ENCODE results near the gene TSKU.

TSKU gene, protein sequence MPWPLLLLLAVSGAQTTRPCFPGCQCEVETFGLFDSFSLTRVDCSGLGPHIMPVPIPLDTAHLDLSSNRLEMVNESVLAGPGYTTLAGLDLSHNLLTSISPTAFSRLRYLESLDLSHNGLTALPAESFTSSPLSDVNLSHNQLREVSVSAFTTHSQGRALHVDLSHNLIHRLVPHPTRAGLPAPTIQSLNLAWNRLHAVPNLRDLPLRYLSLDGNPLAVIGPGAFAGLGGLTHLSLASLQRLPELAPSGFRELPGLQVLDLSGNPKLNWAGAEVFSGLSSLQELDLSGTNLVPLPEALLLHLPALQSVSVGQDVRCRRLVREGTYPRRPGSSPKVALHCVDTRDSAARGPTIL

DNA sequence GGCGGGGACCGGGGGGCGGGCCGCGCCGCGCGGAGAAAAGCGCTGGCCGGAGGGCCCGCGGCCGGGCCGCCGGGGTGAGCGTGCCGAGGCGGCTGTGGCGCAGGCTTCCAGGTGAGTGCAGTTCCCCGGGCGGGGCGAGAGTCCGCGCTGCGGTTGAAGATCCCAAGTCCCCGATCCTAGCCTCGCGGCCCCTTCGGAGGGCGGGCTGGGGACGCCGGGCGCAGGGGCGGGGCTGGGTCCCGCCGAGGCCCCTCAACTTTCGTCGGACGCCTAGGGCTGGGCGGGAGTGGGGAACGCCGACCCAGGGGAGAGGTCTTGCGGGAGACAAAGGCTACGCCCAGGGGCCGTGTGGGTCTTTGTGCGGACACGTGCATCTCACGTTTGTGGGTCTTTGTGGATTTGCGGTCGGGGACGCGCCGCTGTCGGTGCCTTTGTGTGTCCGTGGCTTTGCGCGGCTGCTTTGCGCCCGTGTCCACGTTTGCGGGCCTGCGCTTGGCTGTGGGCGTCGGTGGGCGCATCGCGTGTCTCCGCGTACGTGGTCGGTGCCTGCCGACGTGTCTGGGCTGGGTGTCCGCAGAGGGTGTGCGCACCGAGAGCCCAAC, at the start of gene TSKU:
TSKU (plus strand) TSS at position 63 of the 602 bp plus-strand sequence. CDS start 12,261 bp downstream, outside the sequence.
- no peak for DNase-seq

- peak in 1 of 2 donors; percentile 21 for DNase-seq
Measured at GRCh38 chr11:76733906-76734305, 49.2 kb upstream of the TSKU start.

DNA sequence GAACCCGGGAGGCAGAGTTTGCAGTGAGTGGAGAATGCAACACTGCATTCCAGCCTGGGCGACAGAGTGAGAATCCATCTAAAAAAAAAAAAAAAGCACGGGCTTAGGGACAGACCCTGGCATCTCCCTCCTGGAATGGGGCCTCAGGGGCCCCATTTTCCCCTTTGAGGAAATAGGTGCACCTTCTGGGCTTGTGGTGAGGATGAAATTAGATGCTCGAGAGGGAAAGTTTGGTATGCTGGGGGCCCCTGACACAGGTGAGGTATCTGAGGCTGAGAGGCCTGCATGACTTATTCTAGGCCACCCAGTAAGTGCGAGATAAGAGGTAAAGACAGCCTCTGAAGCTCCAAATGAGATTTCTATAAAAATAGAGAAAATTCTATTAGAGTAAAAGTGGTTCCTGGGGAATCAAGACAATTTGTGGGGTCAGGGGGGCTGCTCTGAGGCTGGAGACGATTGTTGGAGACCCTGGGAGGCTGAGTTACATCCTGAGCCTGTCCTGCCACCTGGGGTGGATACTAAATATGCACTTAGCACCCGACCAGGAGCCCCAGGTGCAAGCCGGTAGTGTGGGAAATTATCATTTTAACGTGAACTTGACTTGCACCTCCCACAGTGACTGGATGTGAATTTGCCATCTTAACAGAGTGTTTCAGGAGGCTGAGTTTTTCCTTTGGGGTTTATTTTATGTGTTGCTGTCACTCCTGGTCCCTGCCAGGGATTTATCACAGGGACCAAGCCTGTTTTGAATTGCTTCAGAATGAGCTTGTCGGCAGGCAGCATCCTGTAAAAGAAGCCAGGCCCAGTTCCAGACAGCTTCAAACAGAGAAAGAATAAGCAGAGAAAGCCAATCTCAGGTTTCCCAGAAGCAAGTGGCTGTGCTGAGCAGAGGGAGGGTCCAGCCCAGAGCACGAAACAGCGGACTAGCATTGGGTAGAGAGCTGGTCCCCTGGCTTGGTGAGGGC, 48.4 kb upstream of the TSKU start:
- no peak for DNase-seq

GRCh38 chr11:76735841-76736240, 47.3 kb upstream of the TSKU start:
- no peak for DNase-seq

DNA sequence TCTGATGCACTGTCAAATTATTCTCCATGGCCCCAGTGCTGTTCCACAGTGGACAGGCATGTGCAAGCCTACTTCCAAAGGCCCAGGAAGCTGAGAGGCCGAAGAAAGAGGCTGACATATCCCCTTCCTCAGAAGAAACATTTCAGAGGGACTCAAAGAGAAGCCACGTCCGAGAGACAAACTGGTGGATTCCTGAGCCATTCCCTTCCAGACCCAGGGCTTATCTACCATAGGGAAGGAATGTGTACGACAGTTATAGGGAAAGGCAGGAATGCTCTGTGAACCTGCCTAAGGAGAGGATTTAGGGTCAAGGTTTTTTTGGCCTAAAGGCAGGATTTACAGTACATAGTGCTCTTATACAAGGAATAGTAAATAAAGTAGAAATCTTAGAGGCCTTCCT, 46.9 kb upstream of the TSKU start:
- no peak for DNase-seq

DNA sequence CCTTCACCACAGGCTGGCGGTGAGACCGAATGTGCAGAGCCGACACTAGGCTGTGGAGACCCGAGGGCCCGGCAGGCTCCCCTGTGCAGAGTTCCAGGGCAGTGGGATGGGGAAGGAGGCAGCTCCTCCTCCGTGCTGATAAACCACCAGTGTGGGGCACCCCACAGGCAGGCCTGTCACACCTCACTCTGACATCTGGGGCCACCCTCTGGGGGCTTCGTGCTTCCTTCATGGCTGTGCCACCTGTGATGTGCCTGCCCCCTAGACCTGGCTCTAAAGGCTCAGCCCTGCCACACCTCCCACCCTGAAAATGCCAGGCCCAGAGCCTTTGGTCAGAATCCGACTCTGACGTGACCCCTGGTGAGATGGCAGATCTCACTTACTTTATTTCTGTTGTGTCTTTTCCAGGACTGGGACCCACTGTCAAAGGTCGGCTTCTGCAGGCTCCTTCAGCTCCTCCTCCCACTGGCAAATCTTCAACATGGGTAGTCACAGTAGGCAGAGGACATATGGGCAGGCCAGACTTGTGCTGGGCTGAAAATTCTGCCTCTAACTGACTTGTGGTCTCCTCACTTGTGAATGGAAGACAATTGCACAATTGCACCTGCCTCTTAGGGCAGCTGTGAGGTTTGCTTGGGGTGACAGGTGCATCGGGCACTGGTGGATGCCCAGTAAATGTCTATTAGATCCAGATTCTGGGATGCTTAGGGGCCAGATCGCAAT, 46.2 kb upstream of the TSKU start:
- no peak for DNase-seq

- no peak for DNase-seq
Measured at GRCh38 chr11:76738618-76739240, 44.4 kb upstream of the TSKU start.

GRCh38 chr11:76739798-76740197, 43.4 kb upstream of the TSKU start:
- DNase-seq: no peak

GRCh38 chr11:76740772-76741171, 42.4 kb upstream of the TSKU start:
- DNase-seq: no peak

DNA sequence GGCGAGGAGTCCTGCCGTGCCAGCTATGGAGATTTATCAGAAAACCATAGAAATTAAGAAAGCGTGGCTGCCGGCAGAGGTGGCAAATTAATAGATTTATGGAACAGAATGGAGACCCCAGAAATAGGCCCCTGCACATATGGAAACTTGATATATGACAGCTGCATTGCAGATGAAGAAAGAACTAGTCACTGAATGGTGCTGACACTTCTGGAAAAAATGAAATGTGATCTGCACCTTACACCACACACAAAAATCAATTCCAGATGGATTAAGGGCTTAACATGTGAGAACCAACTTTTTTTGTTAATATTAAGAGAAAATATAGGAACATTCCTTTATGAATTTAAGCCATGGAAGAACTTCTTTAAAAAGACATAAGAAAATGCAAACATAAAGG, 40.3 kb upstream of the TSKU start:
- no peak for DNase-seq

GRCh38 chr11:76744186-76745043, 38.7 kb upstream of the TSKU start:
- DNase-seq: no peak

- no peak for DNase-seq
Measured at GRCh38 chr11:76745044-76745376, 38.1 kb upstream of the TSKU start.

DNA sequence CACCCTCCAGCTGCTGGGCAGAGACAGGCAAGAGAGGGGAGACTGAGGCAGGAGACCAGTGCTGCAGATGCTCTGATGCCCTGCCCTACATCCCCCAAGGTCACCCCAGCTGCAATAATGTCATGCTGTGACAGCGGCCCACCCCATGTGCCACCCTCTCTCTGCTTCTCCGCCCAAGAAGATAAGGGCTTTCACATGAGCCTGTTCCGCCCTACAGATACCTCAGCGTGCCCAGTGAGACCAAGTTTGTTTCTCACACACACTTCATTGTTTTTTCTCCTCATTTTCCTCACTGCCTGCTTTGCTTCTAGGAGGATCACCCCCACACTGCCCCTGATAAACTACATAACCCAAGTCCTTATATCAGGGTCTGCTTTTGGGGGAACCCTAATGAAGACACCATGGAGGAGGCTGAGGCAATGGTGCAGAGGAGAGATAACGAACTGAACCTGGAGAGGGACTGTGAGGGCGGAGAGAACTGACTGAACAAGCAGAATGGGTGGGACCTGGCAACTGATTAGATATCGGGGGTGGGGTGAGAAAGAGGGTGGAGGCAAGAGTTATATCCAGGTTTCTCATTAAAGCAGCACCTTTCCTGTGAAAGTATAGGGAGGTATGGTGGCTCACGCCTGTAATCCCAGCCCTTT, 37.5 kb upstream of the TSKU start:
- no peak for DNase-seq

DNA sequence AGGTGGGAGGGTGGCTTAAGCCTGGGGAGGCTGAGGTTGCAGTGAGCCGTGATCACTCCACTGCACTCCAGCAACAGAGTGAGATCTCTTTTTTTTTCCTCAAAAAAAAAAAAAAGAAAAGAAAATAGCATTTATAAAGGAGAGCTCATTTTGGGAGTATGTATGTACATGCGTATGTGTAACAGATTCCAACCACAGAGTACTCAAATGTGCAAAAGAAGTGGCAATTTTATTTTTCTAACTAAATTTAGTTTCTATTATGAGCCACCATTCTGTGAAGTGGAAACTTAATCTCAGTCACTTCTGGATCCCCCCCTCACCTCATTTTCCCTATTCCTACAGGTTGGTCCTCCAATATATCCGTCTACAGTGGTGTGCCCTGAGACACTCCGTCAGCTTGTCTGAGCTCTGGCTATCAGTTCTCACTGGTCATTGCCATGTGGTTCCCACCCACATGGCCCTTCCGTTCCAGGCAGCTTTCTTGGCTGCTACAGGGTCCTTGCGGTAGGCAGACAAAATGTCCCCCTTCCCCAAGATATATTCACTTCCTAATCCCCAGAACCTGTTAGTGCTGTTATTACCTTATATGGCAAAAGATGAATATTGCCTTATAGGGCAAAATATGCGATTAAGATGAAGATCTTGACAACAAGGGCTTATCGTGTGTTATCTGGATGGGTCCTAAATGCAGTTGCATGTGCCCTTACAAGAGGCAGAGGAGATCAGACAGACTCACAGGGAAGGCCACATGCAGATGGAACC, 35.8 kb upstream of the TSKU start:
- DNase-seq: no peak

DNA sequence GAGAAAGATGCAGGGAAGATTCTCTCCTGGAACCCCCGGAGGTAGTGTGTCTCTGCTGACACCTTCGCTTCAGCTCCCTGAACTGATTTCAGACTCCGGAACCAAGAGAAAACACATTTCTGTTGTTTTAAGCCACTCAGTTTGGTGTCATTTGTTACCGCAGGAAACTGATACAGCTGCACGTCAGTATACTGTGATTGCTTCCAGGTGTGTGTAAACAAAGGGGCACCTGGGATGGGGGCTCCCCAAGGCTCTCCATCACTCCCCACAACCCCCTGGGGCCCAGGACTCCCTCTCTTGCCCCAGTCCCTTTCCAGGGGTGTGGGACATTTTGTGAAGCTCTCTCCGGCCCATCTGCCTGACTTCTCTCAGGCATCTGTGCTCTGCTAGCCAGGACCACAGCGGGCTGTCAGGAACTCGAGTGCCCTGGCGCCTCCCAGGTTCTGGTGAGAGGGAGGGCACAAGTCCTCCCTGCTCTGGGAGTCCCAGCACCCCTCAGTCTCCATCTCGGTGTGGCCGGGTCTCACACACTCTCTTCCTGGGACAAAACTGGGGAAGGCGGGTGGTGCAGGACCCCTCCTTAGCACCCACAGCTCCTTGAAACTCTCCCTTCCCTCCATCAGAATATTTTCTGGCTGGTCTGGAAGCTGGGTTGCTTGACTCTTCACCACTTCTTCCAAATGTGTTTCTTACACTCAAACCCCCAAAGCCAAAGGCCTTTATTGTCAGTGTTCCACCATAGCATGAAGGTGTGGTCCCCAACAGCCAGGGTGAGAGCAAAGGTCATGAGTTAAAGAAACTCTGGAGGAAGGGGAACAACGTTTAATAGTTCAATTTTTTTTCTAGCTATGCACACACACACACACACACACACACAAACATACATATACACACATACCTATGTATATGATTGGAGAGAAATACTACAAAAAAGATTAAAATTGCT, 35.0 kb upstream of the TSKU start:
- no peak for DNase-seq

DNA sequence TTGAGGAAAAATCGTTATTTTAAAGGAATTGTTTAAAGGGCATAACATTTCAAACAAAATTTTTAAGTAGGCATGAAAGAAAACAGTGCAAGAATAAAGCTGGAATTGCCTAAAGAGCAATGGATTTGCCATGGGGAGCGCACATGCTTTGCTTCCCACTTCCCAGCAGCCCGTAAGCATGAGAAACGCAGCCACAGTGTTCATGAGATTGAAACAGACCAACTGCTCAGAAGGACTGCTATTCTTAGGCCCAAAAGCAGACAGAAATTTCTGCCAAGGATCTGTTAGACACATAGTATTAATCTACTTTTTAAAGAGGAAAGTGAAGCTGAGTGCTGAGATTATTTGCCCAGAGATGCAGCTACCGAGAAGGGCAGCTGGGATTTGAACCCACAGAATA, 34.2 kb upstream of the TSKU start:
- DNase-seq: no peak

GRCh38 chr11:76750067-76750466, 33.1 kb upstream of the TSKU start:
- DNase-seq: no peak

DNA sequence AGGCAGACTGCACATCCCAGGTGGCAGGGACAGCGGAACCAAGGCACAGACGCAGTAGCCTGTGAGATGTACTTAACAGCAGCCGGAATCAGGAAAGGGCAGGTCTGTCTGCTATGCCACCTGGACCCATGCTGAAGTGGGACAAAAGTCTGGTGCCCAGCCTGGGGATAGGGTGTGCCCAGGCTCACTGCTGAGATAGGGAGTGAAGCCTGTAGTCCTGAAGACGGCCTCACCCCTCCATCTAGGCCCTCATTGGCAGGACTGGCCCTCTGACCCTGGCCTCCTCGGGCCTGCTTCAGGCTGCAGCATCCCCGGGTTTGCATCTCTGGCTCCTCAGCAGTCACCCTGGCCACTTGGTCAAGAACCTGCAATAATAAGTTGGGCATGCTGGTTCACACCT, 32.4 kb upstream of the TSKU start:
- DNase-seq: no peak

All from activated CD4-positive, alpha-beta T cell treated with anti-CD3 and anti-CD28 coated beads for 4 hours (primary cell).